Suprapubic skin (tissue), 3 donors: ENCODE results near the gene CDKN2B-AS1.

Experiments
- CTCF ChIP-seq, 2 donors: fragments of 200-600 bp in 1 of 2; fragments of 450-650 bp in 1 of 2; sonication (generic) in 1 of 2; IDR thresholded peaks; one replicate each; pipeline ENCODE4 v1.5.1; 2016 to 2019; ENCODE audit warnings: antibody characterized with exemption in 2 of 2, mild to moderate bottlenecking in 1 of 2, moderate library complexity in 1 of 2
- EP300 ChIP-seq: sonication (generic); formaldehyde crosslinking; IDR thresholded peaks from one replicate; pipeline ENCODE4 v1.6.1; 2017; ENCODE audit warnings: antibody characterized with exemption

- no peak for TF ChIP-seq EP300
- TF ChIP-seq CTCF (IDR thresholded peaks at IDR 0.05), result no peak
Observed at GRCh38 chr9:22157828-22158227, 163.2 kb downstream of the CDKN2B-AS1 start.
